ENCODE measurements around the gene HNF1B. TPM values are rescaled to one million over a fixed set of nuclear protein-coding genes. Genes with fewer than 3 reads are reported as not detected.
"Not testable (repeated sequence)": the region's sequence is repeated elsewhere in the genome, so short reads cannot be mapped to it uniquely, and the experiment has no call there.

Gene HNF1B
- total RNA-seq, 2 experiments from 2014 or later: 0.86 to 1.1 TPM

GRCh38 chr17:37710344-37710886 lies 34.4 kb downstream of the HNF1B start:
- POLR2A ChIA-PET: no interaction called here
- CTCF ChIA-PET: no interaction called here

- POLR2A ChIA-PET: no interaction called here
Measured at GRCh38 chr17:37708616-37709212, 36.1 kb downstream of the HNF1B start.

GRCh38 chr17:37708008-37708615 lies 36.7 kb downstream of the HNF1B start:
- CTCF ChIA-PET: no interaction called here
- POLR2A ChIA-PET: no interaction called here

More at GRCh38 chr17:37708616-37709212, 36.1 kb downstream of the HNF1B start:
- CTCF ChIA-PET: no interaction called here

DNA sequence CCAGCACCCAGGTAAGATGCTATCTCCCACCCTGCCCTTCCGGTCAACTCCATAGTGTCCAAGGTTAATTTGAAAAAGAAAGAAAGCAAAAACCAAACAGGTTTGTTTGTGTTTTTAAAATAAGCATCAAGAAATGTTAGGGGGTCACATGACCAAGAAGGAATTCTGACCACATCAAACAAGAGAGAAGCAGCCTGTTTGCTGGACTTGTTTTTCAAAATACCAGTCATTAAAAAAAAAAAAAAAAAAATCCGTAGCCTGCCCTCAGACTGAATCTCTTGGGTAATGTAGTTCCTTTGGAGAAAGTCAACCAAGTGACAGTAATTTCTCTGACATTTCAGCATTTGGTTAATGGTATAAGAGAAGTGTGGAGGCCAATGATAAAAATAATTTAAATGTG lies 38.4 kb downstream of the HNF1B start:
- CTCF ChIA-PET: no interaction called here
- POLR2A ChIA-PET: no interaction called here

- CTCF ChIA-PET: interaction anchor here (1.1 kb wide), 1 partner anchor 9 kb away, joined by 3 read pairs; no protein-coding TSS in a partner anchor
Measured at GRCh38 chr17:37702598-37702997, 42.3 kb downstream of the HNF1B start.

DNA sequence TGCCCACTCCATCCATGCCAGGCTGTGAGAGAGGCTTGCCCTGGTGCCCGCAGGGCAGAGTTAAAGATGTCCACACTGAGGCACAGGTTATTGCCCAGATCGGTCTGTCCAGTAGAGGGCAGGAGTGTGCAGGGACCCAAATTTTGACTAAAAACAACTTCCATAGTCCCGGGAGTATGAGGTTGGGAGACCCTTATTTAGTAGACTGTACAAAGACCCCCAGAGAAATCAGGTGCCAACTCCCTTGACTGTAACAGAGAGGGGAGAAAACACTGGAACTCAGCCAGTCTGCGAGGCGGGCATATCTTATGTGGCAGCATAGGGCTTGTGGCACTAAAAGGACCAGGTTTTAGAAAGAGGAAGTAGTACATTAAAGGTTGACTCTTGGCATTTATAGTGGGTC lies 43.4 kb downstream of the HNF1B start:
- ChIA-PET POLR2A (no interaction called here), CTCF (interaction anchor here (0.6 to 1.2 kb wide), 3 partner anchors 16 to 1952 kb away, joined by 3 to 4 read pairs (median 3); no protein-coding TSS in a partner anchor)

More at GRCh38 chr17:37702598-37702997, 42.3 kb downstream of the HNF1B start:
- POLR2A ChIA-PET: no interaction called here

DNA sequence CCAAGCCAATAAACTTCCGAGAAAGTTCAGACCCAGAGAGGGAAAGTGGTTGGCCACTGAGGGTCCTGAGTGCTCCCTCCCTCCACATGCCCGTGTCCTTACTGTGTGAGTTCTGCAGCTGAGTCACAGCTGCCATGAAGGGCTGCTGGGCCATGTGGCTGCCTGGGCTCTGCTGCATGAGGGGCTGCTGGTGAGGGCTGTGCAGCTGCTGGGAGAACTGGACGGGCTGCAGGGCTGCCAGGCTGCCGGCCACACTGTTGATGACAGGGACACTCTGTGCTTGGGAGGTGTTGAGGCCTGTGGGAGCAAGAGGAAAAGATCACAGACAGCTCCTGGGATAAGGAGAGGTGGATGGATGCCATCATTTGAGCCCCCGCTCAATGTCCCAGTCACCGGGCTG lies 44.0 kb downstream of the HNF1B start:
- POLR2A ChIA-PET: no interaction called here
- CTCF ChIA-PET: interaction anchor here (0.6 to 1.2 kb wide), 3 partner anchors 17 to 1952 kb away, joined by 3 to 4 read pairs (median 3); no protein-coding TSS in a partner anchor

- POLR2A ChIA-PET: no interaction called here
- CTCF ChIA-PET: no interaction called here
Measured at GRCh38 chr17:37699285-37699973, 45.4 kb downstream of the HNF1B start.

- ChIA-PET POLR2A (no interaction called here), CTCF (no interaction called here)
Measured at GRCh38 chr17:37698911-37699255, 46.0 kb downstream of the HNF1B start.

DNA sequence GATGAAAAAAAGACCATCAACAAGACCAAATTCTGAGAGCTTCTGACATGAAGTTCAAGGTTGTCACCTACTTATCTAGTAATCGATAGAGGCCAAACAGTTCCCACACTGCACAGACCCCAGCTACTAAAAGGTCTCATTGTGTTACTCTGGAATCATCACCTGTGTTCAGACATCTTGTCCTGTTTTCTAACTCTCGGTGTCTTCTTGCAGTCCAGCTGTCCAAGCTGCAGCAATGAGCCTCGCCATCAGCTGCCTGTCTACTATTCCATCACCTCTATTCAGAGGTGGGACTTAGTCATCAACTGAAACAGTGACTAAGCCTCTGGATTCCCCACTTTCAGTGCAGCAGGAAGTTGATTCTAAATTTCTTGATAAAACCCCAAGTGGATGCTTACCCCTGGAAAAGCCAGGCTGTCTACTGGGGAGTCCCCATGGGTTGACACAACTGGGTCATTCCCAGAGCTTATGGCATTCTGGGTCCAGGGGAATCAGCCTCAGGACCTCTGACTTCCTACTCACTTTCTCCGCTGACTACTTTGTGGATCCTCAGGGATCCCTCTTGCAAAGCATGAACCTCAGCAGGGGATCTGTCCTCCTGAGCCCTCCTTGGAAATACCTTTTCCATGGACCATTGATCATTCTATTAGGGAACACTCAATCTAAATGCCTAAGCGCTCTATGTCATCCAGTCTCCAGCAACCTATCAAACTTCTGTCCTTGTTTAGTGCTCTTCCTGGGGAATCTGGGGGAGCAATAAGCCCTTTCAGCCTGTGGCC lies 46.5 kb downstream of the HNF1B start:
- ChIA-PET POLR2A (interaction anchor here (0.6 kb wide), 1 partner anchor 63 kb away, joined by 5 read pairs; no protein-coding TSS in a partner anchor), CTCF (interaction anchor here (1.3 kb wide), 1 partner anchor 94 kb away, joined by 3 read pairs; no protein-coding TSS in a partner anchor)

GRCh38 chr17:37697381-37697780 lies 47.5 kb downstream of the HNF1B start:
- POLR2A ChIA-PET: no interaction called here

GRCh38 chr17:37696366-37696765 lies 48.5 kb downstream of the HNF1B start:
- ChIA-PET CTCF (no interaction called here), POLR2A (no interaction called here)

More at GRCh38 chr17:37697381-37697780, 47.5 kb downstream of the HNF1B start:
- CTCF ChIA-PET: interaction anchor here (1.3 kb wide), 1 partner anchor 95 kb away, joined by 3 read pairs; no protein-coding TSS in a partner anchor

DNA sequence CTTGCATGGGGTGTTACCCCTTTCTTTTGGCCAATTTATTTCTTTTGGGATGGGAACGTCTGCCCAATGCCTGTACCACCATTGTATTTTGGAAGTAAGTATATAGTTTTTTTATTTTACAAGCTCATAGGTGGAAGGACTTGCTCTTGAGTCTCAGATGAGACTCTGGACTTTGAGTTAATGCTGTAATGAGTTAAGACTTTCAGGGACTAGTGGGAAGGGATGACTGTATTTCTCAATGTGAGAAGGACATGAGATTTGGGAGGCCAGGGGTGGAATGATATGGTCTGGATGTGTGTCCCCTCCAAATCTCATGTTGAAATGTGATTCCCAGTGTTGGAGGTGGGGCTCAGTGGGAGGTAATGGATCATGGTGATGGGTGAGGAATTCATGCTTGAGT lies 49.1 kb downstream of the HNF1B start:
- POLR2A ChIA-PET: no interaction called here

GRCh38 chr17:37694734-37695133 lies 50.1 kb downstream of the HNF1B start:
- POLR2A ChIA-PET: no interaction called here
- CTCF ChIA-PET: no interaction called here

More for the DNA sequence above, 49.1 kb downstream of the HNF1B start:
- CTCF ChIA-PET: no interaction called here

DNA sequence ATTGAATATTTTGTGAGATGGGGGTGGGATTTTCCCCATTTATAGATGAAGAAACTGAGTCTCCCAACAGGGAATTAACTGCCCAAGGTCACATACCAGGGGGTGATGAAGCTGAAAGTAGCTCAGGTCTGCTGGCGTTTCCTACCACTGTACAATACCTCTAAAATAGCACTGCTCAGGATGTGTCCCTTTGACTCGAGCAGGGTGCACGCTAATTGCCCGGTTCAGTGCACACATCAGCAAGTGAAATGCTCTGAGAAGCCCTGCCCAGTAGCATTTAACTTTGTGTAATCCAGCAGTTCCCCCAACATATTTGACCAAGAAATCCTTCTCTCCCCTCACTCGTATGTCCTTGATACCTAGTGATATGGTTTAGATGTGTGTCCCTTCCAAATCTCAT lies 51.5 kb downstream of the HNF1B start:
- POLR2A ChIA-PET: no interaction called here
- CTCF ChIA-PET: no interaction called here

DNA sequence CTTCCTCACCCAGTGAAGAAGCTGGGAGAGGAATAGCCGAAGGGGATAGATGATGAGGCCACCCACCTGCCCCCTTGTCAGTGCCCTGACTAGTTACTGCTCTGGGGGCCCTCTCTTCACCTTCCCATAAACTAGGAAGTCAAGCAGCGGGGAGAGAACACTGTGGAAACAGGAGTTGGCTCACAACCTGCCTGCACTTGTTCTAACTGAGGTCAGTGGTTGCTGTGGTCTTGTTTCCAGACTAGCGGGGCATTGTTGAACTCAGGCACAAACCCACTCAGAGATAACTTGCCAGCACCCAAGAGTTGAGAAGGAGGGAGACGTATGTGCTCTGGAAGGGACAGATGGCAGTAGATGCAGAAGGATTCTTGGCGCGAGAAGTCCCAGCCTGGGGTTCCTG lies 53.1 kb downstream of the HNF1B start:
- ChIA-PET POLR2A (no interaction called here), CTCF (no interaction called here)

DNA sequence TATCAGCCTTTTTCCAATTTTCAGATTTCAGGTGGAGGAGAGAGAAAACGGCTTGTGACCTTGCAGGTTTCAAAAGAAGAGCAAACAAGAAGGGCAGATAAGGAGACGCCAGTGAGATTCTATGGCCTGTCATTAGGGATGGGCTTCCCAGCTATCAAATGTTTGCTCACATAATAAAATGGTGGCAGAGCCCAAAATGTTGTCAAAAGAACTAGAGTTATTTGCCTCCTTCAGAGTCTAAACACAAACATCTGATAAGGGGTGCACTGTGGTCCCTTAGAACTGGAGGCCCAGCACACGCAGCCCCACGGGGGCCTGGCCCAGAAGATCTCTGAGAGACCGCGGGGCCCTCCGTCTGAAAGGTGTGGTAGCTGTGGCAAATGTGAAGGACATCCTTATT lies 55.5 kb downstream of the HNF1B start:
- POLR2A ChIA-PET: no interaction called here
- CTCF ChIA-PET: no interaction called here

- POLR2A ChIA-PET: no interaction called here
- CTCF ChIA-PET: no interaction called here
Measured at GRCh38 chr17:37683454-37683984, 61.3 kb downstream of the HNF1B start.

GRCh38 chr17:37682007-37682406 lies 62.9 kb downstream of the HNF1B start:
- ChIA-PET CTCF (no interaction called here), POLR2A (no interaction called here)

DNA sequence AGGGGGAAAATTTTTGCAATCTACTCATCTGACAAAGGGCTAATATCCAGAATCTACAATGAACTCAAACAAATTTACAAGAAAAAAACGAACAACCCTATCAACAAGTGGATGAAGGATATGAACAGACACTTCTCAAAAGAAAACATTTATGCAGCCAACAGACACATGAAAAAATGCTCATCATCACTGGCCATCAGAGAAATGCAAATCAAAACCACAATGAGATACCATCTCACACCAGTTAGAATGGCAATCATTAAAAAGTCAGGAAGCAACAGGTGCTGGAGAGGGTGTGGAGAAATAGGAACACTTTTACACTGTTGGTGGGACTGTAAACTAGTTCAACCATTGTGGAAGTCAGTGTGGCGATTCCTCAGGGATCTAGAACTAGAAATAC lies 64.9 kb downstream of the HNF1B start:
- CTCF ChIA-PET: not testable (repeated sequence)

More for the DNA sequence above, 64.9 kb downstream of the HNF1B start:
- POLR2A ChIA-PET: not testable (repeated sequence)

Measured in activated CD8-positive, alpha-beta memory T cell treated with anti-CD3 and anti-CD28 coated beads for 36 hours (primary cell).